Dendritic cell treated with granulocyte-macrophage colony-stimulating factor and Interleukin-4, amounts not matched to agents 40 ng/mL and 50 ng/mL, for 4 days (primary cell): ENCODE results near the gene DUSP11.
"Not testable (repeated sequence)": the region's sequence is repeated elsewhere in the genome, so short reads cannot be mapped to it uniquely, and the experiment has no call there.

Source experiments
- H3K27ac Mint-ChIP-seq: one replicate; pipeline ENCODE4 v1.8.0; 2022; ENCODE audit warnings: mild to moderate bottlenecking, mixed read lengths
- H3K27me3 Mint-ChIP-seq: one replicate; pipeline ENCODE4 v1.8.0; 2022; ENCODE audit warnings: mild to moderate bottlenecking, mixed read lengths
- H3K36me3 Mint-ChIP-seq: one replicate; pipeline ENCODE4 v1.8.0; 2022; ENCODE audit warnings: low read depth, mixed read lengths
- H3K4me1 Mint-ChIP-seq: one replicate; pipeline ENCODE4 v1.8.0; 2022; ENCODE audit warnings: low read depth, mixed read lengths
- H3K4me3 Mint-ChIP-seq: one replicate; pipeline ENCODE4 v1.8.0; 2022; ENCODE audit warnings: mild to moderate bottlenecking, moderate library complexity, mixed read lengths
- H3K9me3 Mint-ChIP-seq: one replicate; pipeline ENCODE4 v1.8.0; 2022; ENCODE audit warnings: mixed read lengths
- intact Hi-C: fragments of 100-400 bp; cut with micrococcal nuclease; formaldehyde crosslinking; loops from one replicate; pipeline ENCODE4 v1.15.0; 2022

The DUSP11 gene

DNA sequence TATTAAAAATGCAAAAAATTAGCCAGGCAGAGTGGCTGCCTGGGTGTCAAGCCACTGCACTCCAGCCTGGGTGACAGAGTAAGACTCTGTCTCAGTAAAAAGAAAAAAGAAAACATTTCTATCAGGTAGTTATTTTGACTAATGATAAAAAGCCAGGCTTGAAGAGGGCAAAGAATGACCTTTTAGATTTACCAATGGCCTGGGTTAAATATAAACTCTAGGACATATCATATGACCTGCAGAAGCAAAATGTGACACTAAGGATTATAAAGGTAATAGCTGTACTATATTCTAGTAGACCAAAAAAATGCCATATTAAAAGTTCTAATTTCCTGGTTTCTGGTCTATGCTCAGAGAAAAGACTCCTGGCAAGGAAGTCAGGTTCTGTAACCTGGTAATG, 32.7 kb upstream of the DUSP11 start:
- Mint-ChIP-seq H3K27ac (no peak overlapping the region), H3K36me3 (no peaks in the 10 kb centered on the region), H3K27me3 (no peaks in the 10 kb centered on the region), H3K4me3 (no peak overlapping the region), H3K4me1 (peaks cover 4% of the 10 kb centered on the region), H3K9me3 (no peaks in the 10 kb centered on the region)
- intact Hi-C loops: no loop called here

DNA sequence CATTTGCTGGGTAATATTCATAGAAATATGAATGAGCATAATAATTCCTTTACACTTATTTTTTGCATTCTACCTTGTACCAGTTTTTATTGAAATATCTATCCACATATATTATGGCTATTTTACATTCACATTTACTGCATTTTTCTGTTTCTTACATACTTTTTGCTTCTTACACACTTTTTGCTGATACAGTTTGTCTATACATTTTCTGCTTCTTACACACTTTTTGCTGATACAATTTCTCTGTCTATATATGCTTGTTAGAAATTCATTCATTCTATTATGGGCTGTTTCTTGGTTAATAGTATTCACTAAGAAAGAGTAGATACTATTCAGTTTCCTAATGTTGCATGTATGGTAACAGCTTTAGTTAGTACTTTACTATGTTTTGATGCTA, 32.0 kb upstream of the DUSP11 start:
- Mint-ChIP-seq H3K27me3 (no peaks in the 10 kb centered on the region), H3K4me1 (peaks cover 4% of the 10 kb centered on the region), H3K27ac (no peak overlapping the region), H3K36me3 (no peaks in the 10 kb centered on the region), H3K9me3 (no peaks in the 10 kb centered on the region), H3K4me3 (no peak overlapping the region)
- intact Hi-C loops: no loop called here

DNA sequence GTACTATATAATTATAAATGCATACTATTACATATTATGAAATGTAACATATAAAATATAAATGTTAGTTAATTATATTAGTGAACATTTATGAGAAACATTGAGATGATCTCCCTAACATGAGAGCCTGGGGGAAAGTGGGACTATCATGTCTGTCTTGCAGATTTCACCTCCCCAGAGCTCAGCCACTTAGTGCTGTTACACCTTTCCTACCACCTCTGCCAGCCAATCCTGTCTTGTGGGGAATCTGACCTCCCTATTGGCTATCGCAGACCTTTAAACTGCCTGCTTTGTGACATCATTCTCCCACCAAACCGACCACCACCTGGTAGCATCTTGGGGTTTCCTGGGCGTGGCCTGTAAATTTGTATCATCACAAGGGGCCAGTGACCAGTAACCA, 4.0 kb upstream of the DUSP11 start, which contains the start of gene C2orf78:
TSS of gene C2orf78 (plus strand) at position 301 of the 400 bp plus-strand sequence. CDS start 127 bp downstream, outside the sequence.
- intact Hi-C loops: not testable (repeated sequence)

DNA sequence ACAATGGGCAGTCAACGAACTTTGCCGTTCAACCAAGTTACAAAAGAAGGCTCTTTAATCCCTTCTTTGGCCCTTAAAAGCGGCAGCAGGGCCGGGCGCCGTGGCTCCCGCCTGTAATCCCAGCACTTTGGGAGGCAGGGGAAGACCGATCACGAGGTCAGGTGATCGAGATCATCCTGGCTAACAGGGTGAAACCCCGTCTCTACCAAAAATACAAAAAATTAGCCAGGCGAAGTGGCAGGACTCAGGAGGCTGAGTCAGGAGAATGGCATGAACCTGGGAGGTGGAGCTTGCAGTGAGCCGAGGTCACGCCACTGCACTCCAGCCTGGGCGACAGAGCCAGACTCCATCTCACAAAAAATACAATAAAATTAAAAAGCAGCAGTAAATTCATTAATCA, 3.5 kb upstream of the DUSP11 start:
- intact Hi-C loops, H3K27me3 Mint-ChIP-seq, H3K9me3 Mint-ChIP-seq, H3K27ac Mint-ChIP-seq, H3K4me1 Mint-ChIP-seq, H3K4me3 Mint-ChIP-seq: not testable (repeated sequence)
- H3K36me3 Mint-ChIP-seq: peaks cover 13% of the 10 kb centered on the region

More for the DNA sequence above, 4.0 kb upstream of the DUSP11 start, which contains the start of gene C2orf78:
- not testable (repeated sequence) for H3K4me3 Mint-ChIP-seq, H3K9me3 Mint-ChIP-seq, H3K4me1 Mint-ChIP-seq, H3K27ac Mint-ChIP-seq, H3K27me3 Mint-ChIP-seq, H3K36me3 Mint-ChIP-seq

DNA sequence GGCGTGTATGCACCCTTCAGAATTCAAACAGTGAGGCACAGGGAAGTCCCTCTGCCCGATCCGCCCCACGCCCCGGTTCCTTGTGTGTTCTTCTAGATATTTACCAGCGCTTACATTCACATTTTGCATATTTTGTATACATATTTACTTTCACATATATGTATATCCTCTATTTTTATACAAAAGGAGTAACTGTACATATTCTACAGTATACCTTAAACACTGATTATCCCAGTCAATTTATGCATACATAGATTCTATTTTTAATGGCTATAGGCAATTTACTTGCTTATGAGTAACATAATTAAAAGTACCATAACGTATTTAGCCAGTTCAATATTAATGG, 307 bp upstream of the DUSP11 start:
- peaks cover 23% of the 10 kb centered on the region for H3K4me1 Mint-ChIP-seq
- H3K27me3 Mint-ChIP-seq: peaks cover 4% of the 10 kb centered on the region
- H3K36me3 Mint-ChIP-seq: peaks cover 38% of the 10 kb centered on the region
- H3K4me3 Mint-ChIP-seq: peak overlapping the region; percentile 94
- intact Hi-C loops: no loop called here
- H3K27ac Mint-ChIP-seq: peak overlapping the region; percentile 93
- no peaks in the 10 kb centered on the region for H3K9me3 Mint-ChIP-seq

DNA sequence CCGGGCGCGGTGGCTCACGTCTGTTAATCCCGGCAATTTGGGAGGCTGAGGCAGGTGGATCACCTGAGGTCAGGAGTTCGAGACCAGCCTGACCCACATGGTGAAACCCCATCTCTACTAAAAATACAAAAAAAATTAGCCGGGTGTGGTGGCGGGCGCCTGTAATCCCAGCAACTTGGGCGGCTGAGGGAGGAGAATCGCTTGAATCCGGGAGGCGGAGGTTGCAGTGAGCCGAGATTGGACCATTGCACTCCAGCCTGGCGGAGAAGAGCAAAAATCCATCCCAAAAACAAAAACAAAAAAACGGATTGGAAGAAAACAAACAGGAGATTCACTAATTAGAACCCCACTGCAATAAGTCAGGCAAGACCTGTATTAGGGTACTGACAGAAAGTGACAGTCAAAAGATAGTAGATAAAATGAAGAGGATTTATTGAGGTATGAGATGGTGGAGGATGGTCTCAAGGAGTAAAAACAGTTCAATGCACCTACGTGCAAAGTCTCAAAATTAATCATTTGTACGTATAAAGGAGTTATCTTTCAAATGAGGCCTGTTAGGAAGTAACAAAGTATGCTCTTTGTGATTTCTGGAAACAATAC, 936 bp downstream of the DUSP11 start:
- intact Hi-C loops: not testable (repeated sequence)
- Mint-ChIP-seq H3K36me3 (peaks cover 50% of the 10 kb centered on the region), H3K4me3 (peak overlapping the region; percentile 94)

DNA sequence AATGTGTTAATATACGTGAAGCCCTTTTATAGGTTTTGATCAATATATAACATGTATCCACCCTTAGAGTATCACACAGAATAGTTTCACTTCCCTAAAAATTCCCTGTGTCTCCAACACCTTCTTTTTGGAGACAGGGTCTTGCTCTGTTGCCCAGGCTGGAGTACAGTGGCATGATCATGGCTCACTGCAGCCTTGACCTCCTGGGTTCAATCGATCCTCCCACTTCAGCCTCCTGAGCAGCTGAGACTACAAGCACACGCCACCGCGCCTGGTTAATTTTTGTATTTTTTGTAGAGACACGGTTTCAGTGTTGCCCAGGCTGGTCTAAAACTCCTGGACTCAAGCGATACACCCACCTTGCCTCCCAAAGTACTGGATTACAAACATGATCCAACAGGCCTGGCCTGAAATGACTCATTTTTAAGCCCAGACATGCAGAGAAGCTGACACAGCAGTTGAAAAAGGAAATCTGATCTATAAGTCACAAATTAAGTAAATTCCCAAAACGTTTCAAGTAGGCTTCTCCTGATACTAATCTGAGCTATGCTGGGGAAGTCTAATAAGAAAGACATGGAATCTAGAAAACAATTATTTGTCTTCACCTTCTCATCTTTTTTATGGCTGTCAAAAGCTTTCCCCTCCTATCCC, 2.9 kb downstream of the DUSP11 start:
- Mint-ChIP-seq H3K27me3 (no peaks in the 10 kb centered on the region), H3K27ac (peak overlapping the region; percentile 9), H3K4me3 (no peak overlapping the region), H3K36me3 (peaks cover 70% of the 10 kb centered on the region), H3K9me3 (no peaks in the 10 kb centered on the region), H3K4me1 (peaks cover 23% of the 10 kb centered on the region)
- intact Hi-C loops: no loop called here

More for the DNA sequence above, 936 bp downstream of the DUSP11 start:
- not testable (repeated sequence) for H3K27me3 Mint-ChIP-seq, H3K9me3 Mint-ChIP-seq
- H3K4me1 Mint-ChIP-seq: peaks cover 23% of the 10 kb centered on the region
- peak overlapping the region; percentile 93 for H3K27ac Mint-ChIP-seq

DNA sequence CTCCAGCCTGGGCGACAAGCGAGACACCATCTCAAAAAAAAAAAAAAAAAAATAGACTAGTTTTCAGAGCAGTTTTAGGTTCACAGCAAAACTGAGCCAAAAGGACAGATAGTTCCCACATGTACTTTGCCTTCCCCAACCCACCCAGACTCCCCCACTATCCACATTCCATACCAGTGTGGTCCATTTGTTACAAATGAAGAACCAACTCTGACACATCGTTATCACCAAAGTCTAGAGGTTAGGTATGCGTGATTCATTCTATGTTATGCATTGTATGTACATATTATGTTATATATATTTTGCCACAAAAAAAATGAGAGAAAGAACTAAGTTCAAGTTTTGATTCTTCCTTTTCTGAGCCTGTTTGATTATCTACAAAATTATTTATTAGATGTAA, 3.5 kb downstream of the DUSP11 start:
- intact Hi-C loops: no loop called here
- H3K4me1 Mint-ChIP-seq: peaks cover 23% of the 10 kb centered on the region
- no peak overlapping the region for H3K4me3 Mint-ChIP-seq
- H3K9me3 Mint-ChIP-seq: no peaks in the 10 kb centered on the region
- H3K27me3 Mint-ChIP-seq: no peaks in the 10 kb centered on the region
- H3K36me3 Mint-ChIP-seq: peaks cover 76% of the 10 kb centered on the region
- no peak overlapping the region for H3K27ac Mint-ChIP-seq

DNA sequence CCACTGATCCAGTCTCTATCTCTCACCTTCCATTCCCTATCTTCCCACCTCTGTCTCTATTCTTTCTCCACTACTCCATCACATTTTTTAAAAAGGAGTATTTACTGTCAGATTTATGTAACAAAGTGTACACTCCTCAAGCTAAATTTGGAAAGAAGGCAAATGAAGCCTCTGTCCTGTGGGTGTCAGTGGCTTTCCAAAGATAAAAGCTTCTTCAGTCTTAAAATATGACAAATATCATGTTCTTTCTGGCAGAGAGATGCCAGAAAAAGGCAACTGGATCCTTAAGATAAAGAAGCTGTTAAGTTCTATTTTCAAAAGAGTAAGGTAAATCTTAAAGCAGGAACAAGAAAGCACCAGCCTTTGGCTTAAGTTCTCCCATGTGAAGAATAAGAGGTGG, 7.1 kb downstream of the DUSP11 start:
- peaks cover 93% of the 10 kb centered on the region for H3K36me3 Mint-ChIP-seq
- intact Hi-C loops: no loop called here
- no peak overlapping the region for H3K27ac Mint-ChIP-seq
- H3K4me3 Mint-ChIP-seq: no peak overlapping the region
- no peaks in the 10 kb centered on the region for H3K9me3 Mint-ChIP-seq
- H3K4me1 Mint-ChIP-seq: peaks cover 10% of the 10 kb centered on the region
- no peaks in the 10 kb centered on the region for H3K27me3 Mint-ChIP-seq

DNA sequence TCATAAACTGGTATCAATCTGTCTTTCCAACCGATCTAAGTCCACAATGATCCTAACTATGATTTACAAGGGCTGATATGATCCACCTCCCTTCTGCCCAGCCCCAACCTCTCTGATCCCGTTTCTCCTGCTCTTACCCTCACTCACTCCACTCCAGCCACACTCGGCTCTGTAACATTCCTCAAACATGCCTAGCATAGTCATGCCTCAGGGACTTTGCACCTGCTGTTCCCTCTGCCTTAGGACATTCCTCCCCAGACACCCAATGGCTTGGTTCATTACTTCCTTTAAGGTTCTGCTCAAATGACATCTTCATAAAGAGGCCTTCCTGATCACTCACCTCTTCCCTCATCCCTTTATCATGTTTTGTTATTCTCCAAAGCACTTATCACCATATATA, 9.2 kb downstream of the DUSP11 start:
- Mint-ChIP-seq H3K4me3 (no peak overlapping the region), H3K27me3 (no peaks in the 10 kb centered on the region), H3K4me1 (no peaks in the 10 kb centered on the region), H3K9me3 (no peaks in the 10 kb centered on the region), H3K36me3 (peaks cover 97% of the 10 kb centered on the region), H3K27ac (no peak overlapping the region)
- intact Hi-C loops: no loop called here

DNA sequence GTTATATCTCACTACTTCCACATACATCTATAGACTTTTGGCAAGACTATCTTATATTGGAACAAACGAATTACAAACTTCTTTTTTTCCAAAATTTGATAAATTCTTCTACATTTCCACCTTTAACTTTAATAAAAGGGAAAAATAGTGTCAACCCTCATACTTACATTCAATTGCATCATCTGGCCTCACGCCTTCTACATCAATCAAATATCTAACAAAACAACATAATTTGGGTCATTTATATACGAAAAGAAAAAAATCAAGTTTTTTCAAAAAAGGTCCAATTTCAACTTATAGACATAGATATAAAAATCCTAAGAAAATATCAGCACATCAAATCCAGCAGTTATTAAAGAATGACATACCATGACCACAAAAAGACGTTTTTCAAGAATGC, 12.9 kb downstream of the DUSP11 start:
- H3K9me3 Mint-ChIP-seq: no peaks in the 10 kb centered on the region
- H3K4me3 Mint-ChIP-seq: no peak overlapping the region
- H3K36me3 Mint-ChIP-seq: peaks cover 96% of the 10 kb centered on the region
- no peaks in the 10 kb centered on the region for H3K4me1 Mint-ChIP-seq
- H3K27ac Mint-ChIP-seq: no peak overlapping the region
- intact Hi-C loops: no loop called here
- no peaks in the 10 kb centered on the region for H3K27me3 Mint-ChIP-seq

DNA sequence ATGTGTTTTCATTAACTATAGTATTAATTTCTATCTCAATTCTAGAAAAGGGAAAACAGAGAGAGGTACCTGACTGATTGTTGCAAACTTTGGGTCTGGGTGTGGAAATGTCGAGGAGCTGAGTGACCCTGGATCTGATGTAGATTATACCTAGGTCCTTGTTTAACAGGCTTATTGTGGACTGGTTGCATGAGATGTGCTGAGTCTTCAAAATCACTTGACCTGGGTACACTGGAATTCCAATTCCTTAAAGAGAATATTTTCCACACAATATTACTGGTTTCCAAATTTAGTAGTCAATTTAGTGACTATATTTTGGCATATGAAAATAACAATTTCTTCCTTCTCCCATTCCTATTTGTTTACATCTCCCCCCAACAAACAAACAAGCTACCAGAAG, 13.6 kb downstream of the DUSP11 start:
- Mint-ChIP-seq H3K36me3 (peaks cover 96% of the 10 kb centered on the region), H3K4me3 (no peak overlapping the region), H3K9me3 (no peaks in the 10 kb centered on the region), H3K4me1 (no peaks in the 10 kb centered on the region), H3K27me3 (no peaks in the 10 kb centered on the region), H3K27ac (no peak overlapping the region)
- intact Hi-C loops: no loop called here

DNA sequence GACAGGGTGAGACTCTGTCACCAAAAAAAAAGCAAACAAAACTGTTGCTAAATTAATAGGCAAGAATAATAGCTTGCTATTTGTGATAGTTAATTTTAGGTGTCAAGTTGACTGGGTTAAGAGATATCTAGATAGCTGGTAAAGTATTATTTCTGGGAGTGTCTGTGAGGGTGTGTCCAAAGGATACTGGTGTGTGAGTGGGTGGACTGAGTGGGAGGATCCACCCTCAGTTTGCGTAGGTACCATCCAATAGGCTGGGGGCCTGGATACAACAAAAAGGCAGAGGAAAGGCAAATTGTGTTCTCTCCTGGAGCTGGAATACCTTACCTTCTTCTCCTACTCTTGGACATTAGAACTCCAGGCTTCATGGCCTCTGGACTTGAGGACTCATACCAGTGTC, 15.0 kb downstream of the DUSP11 start:
- H3K4me1 Mint-ChIP-seq: no peaks in the 10 kb centered on the region
- H3K27ac Mint-ChIP-seq: no peak overlapping the region
- H3K36me3 Mint-ChIP-seq: peaks cover 96% of the 10 kb centered on the region
- H3K9me3 Mint-ChIP-seq: no peaks in the 10 kb centered on the region
- no peak overlapping the region for H3K4me3 Mint-ChIP-seq
- no peaks in the 10 kb centered on the region for H3K27me3 Mint-ChIP-seq
- intact Hi-C loops: no loop called here

DNA sequence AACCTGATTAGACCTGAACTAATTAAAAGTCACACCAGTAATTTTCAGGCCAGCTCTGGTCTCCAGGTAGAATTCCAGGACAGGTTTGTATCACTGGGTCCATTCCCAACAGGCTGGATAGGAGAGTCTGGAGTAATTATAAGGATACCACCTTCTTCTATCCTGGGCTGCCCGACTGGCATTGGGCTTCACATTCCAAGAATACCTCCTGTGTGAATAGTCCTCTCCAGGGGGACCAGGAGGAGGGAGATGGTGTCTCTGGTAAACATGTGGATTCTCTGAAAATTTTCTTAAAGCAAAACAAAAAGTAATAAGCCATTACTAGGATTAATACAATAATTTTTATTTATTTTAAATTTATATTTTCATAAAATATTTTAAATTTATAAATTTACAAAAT, 17.3 kb downstream of the DUSP11 start:
- no peak overlapping the region for H3K4me3 Mint-ChIP-seq
- H3K27me3 Mint-ChIP-seq: no peaks in the 10 kb centered on the region
- intact Hi-C loops: no loop called here
- no peak overlapping the region for H3K27ac Mint-ChIP-seq
- no peaks in the 10 kb centered on the region for H3K4me1 Mint-ChIP-seq
- peaks cover 96% of the 10 kb centered on the region for H3K36me3 Mint-ChIP-seq
- H3K9me3 Mint-ChIP-seq: no peaks in the 10 kb centered on the region

DNA sequence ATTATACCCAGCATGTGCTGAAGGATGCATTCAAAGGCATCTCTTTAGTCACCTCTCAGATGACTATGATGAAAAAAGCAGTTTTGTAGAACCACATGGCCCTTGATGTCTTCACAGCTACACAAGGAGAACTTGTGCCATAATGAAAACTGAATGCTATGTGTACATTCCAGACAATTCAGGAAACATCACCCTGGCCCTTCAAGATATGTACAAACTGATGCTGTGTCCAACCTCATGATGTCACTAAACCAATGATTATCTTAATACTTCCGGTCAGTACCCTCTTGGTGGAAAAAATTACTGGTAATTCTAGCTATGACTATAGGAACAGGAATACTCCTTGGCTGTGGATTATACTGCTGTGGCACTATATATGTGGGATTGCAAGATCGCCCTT, 20.0 kb downstream of the DUSP11 start:
- H3K27ac Mint-ChIP-seq: no peak overlapping the region
- H3K4me1 Mint-ChIP-seq: no peaks in the 10 kb centered on the region
- peaks cover under 1% of the 10 kb centered on the region for H3K9me3 Mint-ChIP-seq
- H3K27me3 Mint-ChIP-seq: no peaks in the 10 kb centered on the region
- no peak overlapping the region for H3K4me3 Mint-ChIP-seq
- intact Hi-C loops: no loop called here
- peaks cover 94% of the 10 kb centered on the region for H3K36me3 Mint-ChIP-seq
